ENCODE data around the gene TNF.

- TF ChIP-seq, protein P1, sequence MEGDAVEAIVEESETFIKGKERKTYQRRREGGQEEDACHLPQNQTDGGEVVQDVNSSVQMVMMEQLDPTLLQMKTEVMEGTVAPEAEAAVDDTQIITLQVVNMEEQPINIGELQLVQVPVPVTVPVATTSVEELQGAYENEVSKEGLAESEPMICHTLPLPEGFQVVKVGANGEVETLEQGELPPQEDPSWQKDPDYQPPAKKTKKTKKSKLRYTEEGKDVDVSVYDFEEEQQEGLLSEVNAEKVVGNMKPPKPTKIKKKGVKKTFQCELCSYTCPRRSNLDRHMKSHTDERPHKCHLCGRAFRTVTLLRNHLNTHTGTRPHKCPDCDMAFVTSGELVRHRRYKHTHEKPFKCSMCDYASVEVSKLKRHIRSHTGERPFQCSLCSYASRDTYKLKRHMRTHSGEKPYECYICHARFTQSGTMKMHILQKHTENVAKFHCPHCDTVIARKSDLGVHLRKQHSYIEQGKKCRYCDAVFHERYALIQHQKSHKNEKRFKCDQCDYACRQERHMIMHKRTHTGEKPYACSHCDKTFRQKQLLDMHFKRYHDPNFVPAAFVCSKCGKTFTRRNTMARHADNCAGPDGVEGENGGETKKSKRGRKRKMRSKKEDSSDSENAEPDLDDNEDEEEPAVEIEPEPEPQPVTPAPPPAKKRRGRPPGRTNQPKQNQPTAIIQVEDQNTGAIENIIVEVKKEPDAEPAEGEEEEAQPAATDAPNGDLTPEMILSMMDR (IDR thresholded peaks at IDR 0.05; ENCODE audit: low read depth, low read length, poor library complexity, severe bottlenecking): no peak
- no peak for TF ChIP-seq EZH2phosphoT487 (IDR thresholded peaks at IDR 0.05; ENCODE audit: borderline replicate concordance, low read length)
Observed at GRCh38 chr6:31534521-31535040, 40.8 kb upstream of the TNF start.
